ENCODE data around the gene RIMOC1.

The RIMOC1 gene

DNA sequence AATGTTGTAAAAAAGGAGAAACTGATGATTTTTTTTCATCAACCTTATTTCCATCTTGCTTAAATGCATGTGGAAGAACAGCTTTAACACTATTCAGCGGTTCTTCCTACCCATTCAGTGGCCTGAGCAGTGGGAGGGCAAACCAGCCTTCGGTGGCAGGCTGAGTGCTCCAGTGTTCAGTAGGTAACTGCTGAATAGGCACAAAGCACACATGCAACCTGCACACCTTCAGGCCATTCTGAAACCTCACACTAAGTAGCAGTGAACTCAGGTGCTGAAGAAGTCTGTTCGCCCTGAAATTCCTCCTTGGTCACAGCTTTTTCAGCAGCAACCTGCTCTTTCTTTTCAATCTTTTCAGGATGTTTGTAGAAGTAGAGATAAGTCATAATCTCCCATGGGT lies 47.1 kb downstream of the RIMOC1 start:
- TF ChIP-seq, protein P1, sequence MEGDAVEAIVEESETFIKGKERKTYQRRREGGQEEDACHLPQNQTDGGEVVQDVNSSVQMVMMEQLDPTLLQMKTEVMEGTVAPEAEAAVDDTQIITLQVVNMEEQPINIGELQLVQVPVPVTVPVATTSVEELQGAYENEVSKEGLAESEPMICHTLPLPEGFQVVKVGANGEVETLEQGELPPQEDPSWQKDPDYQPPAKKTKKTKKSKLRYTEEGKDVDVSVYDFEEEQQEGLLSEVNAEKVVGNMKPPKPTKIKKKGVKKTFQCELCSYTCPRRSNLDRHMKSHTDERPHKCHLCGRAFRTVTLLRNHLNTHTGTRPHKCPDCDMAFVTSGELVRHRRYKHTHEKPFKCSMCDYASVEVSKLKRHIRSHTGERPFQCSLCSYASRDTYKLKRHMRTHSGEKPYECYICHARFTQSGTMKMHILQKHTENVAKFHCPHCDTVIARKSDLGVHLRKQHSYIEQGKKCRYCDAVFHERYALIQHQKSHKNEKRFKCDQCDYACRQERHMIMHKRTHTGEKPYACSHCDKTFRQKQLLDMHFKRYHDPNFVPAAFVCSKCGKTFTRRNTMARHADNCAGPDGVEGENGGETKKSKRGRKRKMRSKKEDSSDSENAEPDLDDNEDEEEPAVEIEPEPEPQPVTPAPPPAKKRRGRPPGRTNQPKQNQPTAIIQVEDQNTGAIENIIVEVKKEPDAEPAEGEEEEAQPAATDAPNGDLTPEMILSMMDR (IDR thresholded peaks at IDR 0.05; ENCODE audit: insufficient read depth, low read length, poor library complexity, severe bottlenecking), result no peak
- Histone ChIP-seq H3K36me3 (ENCODE audit: control insufficient read depth, insufficient read depth, low read length) (no peaks in the 10 kb centered on the region), H3K4me3 (replicated peaks; ENCODE audit: low read depth, low read length) (no peak overlapping the region), H3K27me3 (replicated peaks; ENCODE audit: control insufficient read depth, insufficient read depth, low read length) (no peaks in the 10 kb centered on the region)
- DNase-seq (ENCODE audit: extremely low read depth, insufficient read length), result no peak
